ENCODE data around the gene RBM20.
"Not testable (repeated sequence)": the region's sequence is repeated elsewhere in the genome, so short reads cannot be mapped to it uniquely, and the experiment has no call there.

Gene RBM20

GRCh38 chr10:110625951-110626855 is 17.9 kb upstream of the RBM20 start:
- no peak for DNase-seq (ENCODE audit: low read depth)

- no peak for DNase-seq (ENCODE audit: low read depth)
Measured at GRCh38 chr10:110628161-110628560, 16.0 kb upstream of the RBM20 start.

- DNase-seq (ENCODE audit: low read depth) = peak; percentile 74
Measured at GRCh38 chr10:110629680-110630191, 14.4 kb upstream of the RBM20 start.

GRCh38 chr10:110631934-110632333 is 12.2 kb upstream of the RBM20 start:
- DNase-seq (ENCODE audit: low read depth) = no peak

- DNase-seq (ENCODE audit: low read depth) = no peak
Measured at GRCh38 chr10:110632591-110633215, 11.4 kb upstream of the RBM20 start.

GRCh38 chr10:110634527-110635209 is 9.5 kb upstream of the RBM20 start:
- DNase-seq (ENCODE audit: low read depth) = no peak

GRCh38 chr10:110636572-110636931 is 7.6 kb upstream of the RBM20 start:
- no peak for DNase-seq (ENCODE audit: low read depth)

GRCh38 chr10:110636932-110637557 is 7.1 kb upstream of the RBM20 start:
- DNase-seq (ENCODE audit: low read depth) = no peak

GRCh38 chr10:110637558-110638053 is 6.5 kb upstream of the RBM20 start:
- no peak for DNase-seq (ENCODE audit: low read depth)

- DNase-seq (ENCODE audit: low read depth) = no peak
Measured at GRCh38 chr10:110638319-110638718, 5.8 kb upstream of the RBM20 start.

- DNase-seq (ENCODE audit: low read depth) = not testable (repeated sequence)
Measured at GRCh38 chr10:110639046-110639445, 5.1 kb upstream of the RBM20 start.

- not testable (repeated sequence) for DNase-seq (ENCODE audit: low read depth)
Measured at GRCh38 chr10:110639858-110640257, 4.3 kb upstream of the RBM20 start.

GRCh38 chr10:110641256-110641655 is 2.9 kb upstream of the RBM20 start:
- DNase-seq (ENCODE audit: low read depth) = no peak

GRCh38 chr10:110642204-110643034 is 1.7 kb upstream of the RBM20 start:
- DNase-seq (ENCODE audit: low read depth) = no peak

GRCh38 chr10:110643035-110643652 is 992 bp upstream of the RBM20 start:
- DNase-seq (ENCODE audit: low read depth) = no peak

- DNase-seq (ENCODE audit: low read depth) = no peak
Measured at GRCh38 chr10:110644598-110645462, 694 bp downstream of the RBM20 start.

GRCh38 chr10:110646417-110647135 is 2.4 kb downstream of the RBM20 start:
- DNase-seq (ENCODE audit: low read depth) = no peak

- DNase-seq (ENCODE audit: low read depth) = no peak
Measured at GRCh38 chr10:110647136-110647430, 2.9 kb downstream of the RBM20 start.

GRCh38 chr10:110648692-110649346 is 4.7 kb downstream of the RBM20 start:
- DNase-seq (ENCODE audit: low read depth) = no peak

All from non-pigmented ciliary epithelial cell (primary cell).